ENCODE data around the gene HEPACAM2.

DNA sequence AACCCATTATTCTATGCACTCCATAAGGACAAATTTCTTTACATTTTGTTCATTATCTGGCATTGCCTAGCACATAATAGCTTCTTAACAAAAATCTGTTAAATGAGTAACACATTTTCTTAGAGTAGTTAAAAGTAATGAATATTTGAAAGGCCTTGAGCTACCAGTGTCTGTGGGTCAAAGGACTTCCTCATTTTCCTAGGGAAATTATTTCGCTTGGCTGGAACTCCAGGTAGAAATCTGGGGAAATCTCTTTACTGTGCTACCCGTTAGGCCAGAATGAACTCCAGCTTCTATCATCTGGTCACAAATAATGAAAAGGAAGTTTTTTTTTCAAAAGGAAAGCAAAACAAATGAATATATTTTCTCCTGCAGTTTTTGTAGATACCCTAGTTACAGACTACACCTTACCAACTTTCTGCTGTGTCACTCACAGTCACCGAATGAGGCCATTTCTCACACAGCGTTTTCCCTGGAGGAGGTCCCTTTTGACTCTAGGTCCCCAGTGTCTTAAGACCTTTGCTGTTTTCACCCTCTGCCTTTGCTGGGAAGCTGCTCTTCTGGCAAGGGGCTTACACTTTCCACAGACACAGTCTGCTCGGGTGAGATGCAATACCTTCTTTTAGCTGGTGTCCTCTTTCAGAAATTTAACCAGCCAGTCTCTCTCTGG lies 79.7 kb downstream of the HEPACAM2 start:
- TF ChIP-seq, protein P1, sequence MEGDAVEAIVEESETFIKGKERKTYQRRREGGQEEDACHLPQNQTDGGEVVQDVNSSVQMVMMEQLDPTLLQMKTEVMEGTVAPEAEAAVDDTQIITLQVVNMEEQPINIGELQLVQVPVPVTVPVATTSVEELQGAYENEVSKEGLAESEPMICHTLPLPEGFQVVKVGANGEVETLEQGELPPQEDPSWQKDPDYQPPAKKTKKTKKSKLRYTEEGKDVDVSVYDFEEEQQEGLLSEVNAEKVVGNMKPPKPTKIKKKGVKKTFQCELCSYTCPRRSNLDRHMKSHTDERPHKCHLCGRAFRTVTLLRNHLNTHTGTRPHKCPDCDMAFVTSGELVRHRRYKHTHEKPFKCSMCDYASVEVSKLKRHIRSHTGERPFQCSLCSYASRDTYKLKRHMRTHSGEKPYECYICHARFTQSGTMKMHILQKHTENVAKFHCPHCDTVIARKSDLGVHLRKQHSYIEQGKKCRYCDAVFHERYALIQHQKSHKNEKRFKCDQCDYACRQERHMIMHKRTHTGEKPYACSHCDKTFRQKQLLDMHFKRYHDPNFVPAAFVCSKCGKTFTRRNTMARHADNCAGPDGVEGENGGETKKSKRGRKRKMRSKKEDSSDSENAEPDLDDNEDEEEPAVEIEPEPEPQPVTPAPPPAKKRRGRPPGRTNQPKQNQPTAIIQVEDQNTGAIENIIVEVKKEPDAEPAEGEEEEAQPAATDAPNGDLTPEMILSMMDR (IDR thresholded peaks at IDR 0.05; ENCODE audit: low read length) = no peak
- no peak for TF ChIP-seq EZH2 (IDR thresholded peaks at IDR 0.05; ENCODE audit: borderline replicate concordance, low read length)

Data from OCI-LY1 (cell line).